ENCODE results near the gene RND2. TPM values are rescaled to one million over a fixed set of nuclear protein-coding genes. Genes with fewer than 3 reads are reported as not detected.
A peak's percentile ranks its signal among the peaks of the same experiment; 100 is the strongest.

RND2 gene
- total and polyA plus RNA-seq, 2 of the 13 experiments (the other 11 are each of a cell fraction or from before 2014, with no cell fraction given) = 0.05 to 0.11 TPM

DNA sequence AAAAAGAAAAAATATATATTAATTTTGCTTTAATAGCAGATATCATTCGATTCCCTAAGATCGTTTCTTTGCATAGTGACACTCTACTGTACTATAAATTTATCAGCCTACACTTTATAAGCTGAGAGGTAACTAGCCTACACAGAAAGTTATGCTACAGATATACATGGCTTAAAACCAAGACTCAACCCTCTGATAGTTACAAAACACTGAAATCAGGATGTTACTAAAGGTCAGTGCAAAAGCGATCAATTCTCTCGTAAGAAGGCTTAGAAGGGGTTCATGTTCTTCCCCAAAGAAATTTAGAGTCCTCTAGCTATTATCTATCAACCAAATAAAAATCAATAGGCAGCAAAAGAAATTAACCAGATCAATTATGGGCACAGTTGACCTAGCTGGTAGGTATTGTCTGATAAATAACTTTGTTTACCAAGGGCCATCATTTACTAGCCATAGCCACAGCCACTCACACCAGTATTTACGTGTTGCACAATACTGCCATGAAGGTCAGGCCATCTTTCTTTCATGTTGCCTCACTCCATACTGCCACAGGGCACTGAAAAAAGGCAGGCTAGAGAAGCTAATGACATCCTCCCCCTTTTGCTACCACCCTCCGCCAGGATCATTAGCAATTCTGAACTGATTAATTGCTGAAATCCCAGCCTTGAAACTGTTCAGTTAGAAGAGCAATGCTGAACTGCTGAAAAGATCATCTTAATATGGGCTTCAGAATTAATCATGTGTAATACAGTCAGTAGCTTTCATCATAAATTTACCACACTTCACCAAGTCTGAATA, 43.7 kb downstream of the RND2 start (continued):
- TF ChIP-seq ZHX1 (CRISPR knock-in tag; IDR thresholded peaks at IDR 0.05; ENCODE audit: low read depth) = peak; percentile 96
- TF ChIP-seq CHD4 (IDR thresholded peaks at IDR 0.05; ENCODE audit: borderline replicate concordance, low read length) = peak; percentile 57; the same call in 1 of the 2 replicates
- TF ChIP-seq ZNF782 (CRISPR knock-in tag; IDR thresholded peaks at IDR 0.05; ENCODE audit: borderline replicate concordance) = no peak
- TF ChIP-seq NFIB (CRISPR knock-in tag; IDR thresholded peaks at IDR 0.05; ENCODE audit: borderline replicate concordance) = no peak
- TF ChIP-seq ZFP36L1 (CRISPR knock-in tag; IDR thresholded peaks at IDR 0.05) = no peak
- no peak for TF ChIP-seq FIP1L1 (IDR thresholded peaks at IDR 0.05; ENCODE audit: borderline replicate concordance, insufficient read depth, low read depth, low read length)
- peak; percentile 88 for TF ChIP-seq BCL6 (CRISPR knock-in tag; IDR thresholded peaks at IDR 0.05)
- TF ChIP-seq, protein P1, sequence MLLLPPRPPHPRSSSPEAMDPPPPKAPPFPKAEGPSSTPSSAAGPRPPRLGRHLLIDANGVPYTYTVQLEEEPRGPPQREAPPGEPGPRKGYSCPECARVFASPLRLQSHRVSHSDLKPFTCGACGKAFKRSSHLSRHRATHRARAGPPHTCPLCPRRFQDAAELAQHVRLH (CRISPR knock-in tag; IDR thresholded peaks at IDR 0.05; ENCODE audit: borderline replicate concordance, low read depth) = peak; percentile 95
- TF ChIP-seq ZNF317 (CRISPR knock-in tag; IDR thresholded peaks at IDR 0.05) = peak; percentile 88
- no peak for TF ChIP-seq NRL (CRISPR knock-in tag; IDR thresholded peaks at IDR 0.05; ENCODE audit: borderline replicate concordance)
- TF ChIP-seq, protein P2, sequence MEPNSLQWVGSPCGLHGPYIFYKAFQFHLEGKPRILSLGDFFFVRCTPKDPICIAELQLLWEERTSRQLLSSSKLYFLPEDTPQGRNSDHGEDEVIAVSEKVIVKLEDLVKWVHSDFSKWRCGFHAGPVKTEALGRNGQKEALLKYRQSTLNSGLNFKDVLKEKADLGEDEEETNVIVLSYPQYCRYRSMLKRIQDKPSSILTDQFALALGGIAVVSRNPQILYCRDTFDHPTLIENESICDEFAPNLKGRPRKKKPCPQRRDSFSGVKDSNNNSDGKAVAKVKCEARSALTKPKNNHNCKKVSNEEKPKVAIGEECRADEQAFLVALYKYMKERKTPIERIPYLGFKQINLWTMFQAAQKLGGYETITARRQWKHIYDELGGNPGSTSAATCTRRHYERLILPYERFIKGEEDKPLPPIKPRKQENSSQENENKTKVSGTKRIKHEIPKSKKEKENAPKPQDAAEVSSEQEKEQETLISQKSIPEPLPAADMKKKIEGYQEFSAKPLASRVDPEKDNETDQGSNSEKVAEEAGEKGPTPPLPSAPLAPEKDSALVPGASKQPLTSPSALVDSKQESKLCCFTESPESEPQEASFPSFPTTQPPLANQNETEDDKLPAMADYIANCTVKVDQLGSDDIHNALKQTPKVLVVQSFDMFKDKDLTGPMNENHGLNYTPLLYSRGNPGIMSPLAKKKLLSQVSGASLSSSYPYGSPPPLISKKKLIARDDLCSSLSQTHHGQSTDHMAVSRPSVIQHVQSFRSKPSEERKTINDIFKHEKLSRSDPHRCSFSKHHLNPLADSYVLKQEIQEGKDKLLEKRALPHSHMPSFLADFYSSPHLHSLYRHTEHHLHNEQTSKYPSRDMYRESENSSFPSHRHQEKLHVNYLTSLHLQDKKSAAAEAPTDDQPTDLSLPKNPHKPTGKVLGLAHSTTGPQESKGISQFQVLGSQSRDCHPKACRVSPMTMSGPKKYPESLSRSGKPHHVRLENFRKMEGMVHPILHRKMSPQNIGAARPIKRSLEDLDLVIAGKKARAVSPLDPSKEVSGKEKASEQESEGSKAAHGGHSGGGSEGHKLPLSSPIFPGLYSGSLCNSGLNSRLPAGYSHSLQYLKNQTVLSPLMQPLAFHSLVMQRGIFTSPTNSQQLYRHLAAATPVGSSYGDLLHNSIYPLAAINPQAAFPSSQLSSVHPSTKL (CRISPR knock-in tag; IDR thresholded peaks at IDR 0.05) = peak; percentile 99
- no peak; the same call in 1 of the 2 replicates for TF ChIP-seq HIVEP1 (CRISPR knock-in tag; IDR thresholded peaks at IDR 0.05)
- no peak for TF ChIP-seq ZFP62 (CRISPR knock-in tag; IDR thresholded peaks at IDR 0.05)
- TF ChIP-seq CBX1 (IDR thresholded peaks at IDR 0.05; ENCODE audit: low read depth) = no peak
- peak; percentile 90; the same call in 1 of the 2 replicates for TF ChIP-seq TOE1 (CRISPR knock-in tag; IDR thresholded peaks at IDR 0.05)
- peak; percentile 82; the same call in 1 of the 2 replicates for TF ChIP-seq ZBTB33 (CRISPR knock-in tag; IDR thresholded peaks at IDR 0.05)
- peak; percentile 61; the same call in 1 of the 2 replicates for TF ChIP-seq DRAP1 (CRISPR knock-in tag; IDR thresholded peaks at IDR 0.05)
- peak; percentile 57 for TF ChIP-seq ZFX (CRISPR knock-in tag; IDR thresholded peaks at IDR 0.05; ENCODE audit: low read depth)
- peak; percentile 87; the same call in 1 of the 2 replicates for TF ChIP-seq ARNT2 (CRISPR knock-in tag; IDR thresholded peaks at IDR 0.05; ENCODE audit: low read depth)
- TF ChIP-seq CCDC6 (CRISPR knock-in tag; IDR thresholded peaks at IDR 0.05) = peak; percentile 92

Measured in HepG2 (cell line).